Neural cell (in vitro differentiated cells): Measurements from ENCODE around the gene PREP. TPM values are rescaled to one million over a fixed set of nuclear protein-coding genes. Genes with fewer than 3 reads are reported as not detected.

ENCODE experiments used
- H2AFZ ChIP-seq: fragments of 200-600, 300-800 bp; sonication (generic), shearing (Covaris generic); 2 replicates; pipeline ENCODE4 v1.6.0; 2014; ENCODE audit warnings: low read depth, mild to moderate bottlenecking, antibody characterized with exemption, low read length, moderate library complexity
- H3F3A ChIP-seq: fragments of 200-600 bp; shearing (Covaris generic); 2 replicates; pipeline ENCODE4 v1.6.1; 2016; ENCODE audit warnings: mild to moderate bottlenecking, moderate library complexity, mixed read lengths, antibody characterized with exemption, low read length; ENCODE audit not compliant: insufficient read depth, poor library complexity, severe bottlenecking
- H3K27ac ChIP-seq: fragments of 200-600, 300-800 bp; sonication (generic), shearing (Covaris generic); 2 replicates; pipeline ENCODE4 v1.5.1; 2014; ENCODE audit warnings: mild to moderate bottlenecking, low read length, moderate library complexity
- H3K27me3 ChIP-seq: fragments of 300-800, 200-600 bp; sonication (generic), shearing (Covaris generic); 2 replicates; pipeline ENCODE4 v1.6.0; 2014; ENCODE audit warnings: mild to moderate bottlenecking, low read depth, low read length, moderate library complexity; ENCODE audit not compliant: insufficient read depth
- H3K36me3 ChIP-seq: fragments of 300-800, 200-600 bp; sonication (generic), shearing (Covaris generic); 2 replicates; pipeline ENCODE4 v1.5.1; 2014; ENCODE audit warnings: mild to moderate bottlenecking, antibody characterized with exemption, low read length, moderate library complexity; ENCODE audit not compliant: insufficient read depth
- H3K4me2 ChIP-seq: fragments of 300-800, 200-600 bp; sonication (generic), shearing (Covaris generic); 2 replicates; pipeline ENCODE4 v1.6.0; 2014; ENCODE audit warnings: mild to moderate bottlenecking, low read length
- H3K4me3 ChIP-seq: fragments of 300-800, 200-600 bp; sonication (generic), shearing (Covaris generic); 2 replicates; pipeline ENCODE4 v1.5.1; 2014; ENCODE audit warnings: mild to moderate bottlenecking, low read length, moderate library complexity
- H3K79me2 ChIP-seq: fragments of 200-600 bp; shearing (Covaris generic); replicated peaks from 2 replicates; pipeline ENCODE4 v1.6.0; 2014; ENCODE audit warnings: mild to moderate bottlenecking, low read length, moderate library complexity; ENCODE audit not compliant: insufficient read depth
- H3K9ac ChIP-seq: fragments of 300-800, 200-600 bp; sonication (generic), shearing (Covaris generic); 2 replicates; pipeline ENCODE4 v1.6.1; 2016; ENCODE audit warnings: mild to moderate bottlenecking, low read length, mixed read lengths
- H3K9me2 ChIP-seq: fragments of 200-600 bp; shearing (Covaris generic); 2 replicates; pipeline ENCODE4 v1.6.1; 2016; ENCODE audit warnings: mild to moderate bottlenecking, low read length, mixed read lengths; ENCODE audit not compliant: insufficient read depth
- H3K9me3 ChIP-seq: fragments of 200-600, 300-800 bp; sonication (generic), shearing (Covaris generic); 2 replicates; pipeline ENCODE4 v1.6.1; 2016; ENCODE audit warnings: mild to moderate bottlenecking, mixed run types, low read length, moderate library complexity, mixed read lengths
- H4K20me1 ChIP-seq: fragments of 200-600 bp; shearing (Covaris generic); 2 replicates; pipeline ENCODE4 v1.6.1; 2016; ENCODE audit warnings: mild to moderate bottlenecking, mixed run types; ENCODE audit not compliant: insufficient read depth
- EP300 ChIP-seq: fragments of 450-650 bp; conservative IDR thresholded peaks from 2 replicates; pipeline ENCODE4 v1.6.1; 2014; ENCODE audit warnings: antibody characterized with exemption, mild to moderate bottlenecking, moderate library complexity; ENCODE audit not compliant: poor library complexity, severe bottlenecking
- EZH2 ChIP-seq: fragments of 200-600, 300-800 bp; shearing (Covaris generic), sonication (generic); IDR thresholded peaks from 2 replicates; pipeline ENCODE4 v1.6.1; 2014; ENCODE audit warnings: antibody characterized with exemption, low read length, borderline replicate concordance, mild to moderate bottlenecking; ENCODE audit not compliant: insufficient read depth, poor library complexity, severe bottlenecking
- MXI1 ChIP-seq: fragments of 450-650 bp; conservative IDR thresholded peaks from 2 replicates; pipeline ENCODE4 v1.6.1; 2014; ENCODE audit warnings: antibody characterized with exemption, mild to moderate bottlenecking; ENCODE audit not compliant: poor library complexity, severe bottlenecking
- POLR2AphosphoS5 ChIP-seq: IDR thresholded peaks from 2 replicates; pipeline ENCODE4 v1.6.1; 2012
- RAD21 ChIP-seq: fragments of 450-650 bp; conservative IDR thresholded peaks from 2 replicates; pipeline ENCODE4 v1.6.1; 2014; ENCODE audit warnings: antibody characterized with exemption, mild to moderate bottlenecking, moderate library complexity
- SMC3 ChIP-seq: fragments of 450-650 bp; conservative IDR thresholded peaks from 2 replicates; pipeline ENCODE4 v1.6.1; 2014; ENCODE audit warnings: antibody characterized with exemption, mild to moderate bottlenecking, moderate library complexity; ENCODE audit not compliant: poor library complexity
- TAF1 ChIP-seq: IDR thresholded peaks from 2 replicates; pipeline ENCODE4 v1.6.1; 2012; ENCODE audit warnings: low read depth
- polyA plus RNA-seq: library from polyadenylated mRNA; depleted of rRNA; stranded (reverse); fragments of >200 nt; gene quantifications from 2 replicates; pipeline ENCODE4 v1.2.3, GENCODE V29; 2014
- TF ChIP-seq, protein P1 (sequence below): IDR thresholded peaks from 2 replicates; pipeline ENCODE4 v1.6.1; 2012; ENCODE audit warnings: borderline replicate concordance
- TF ChIP-seq, protein P2 (sequence below): fragments of 450-650 bp; IDR thresholded peaks from 2 replicates; pipeline ENCODE4 v1.5.1; 2014; ENCODE audit warnings: antibody characterized with exemption, mild to moderate bottlenecking, moderate library complexity; ENCODE audit not compliant: poor library complexity, severe bottlenecking

Gene PREP
- polyA plus RNA-seq, 1 donor from 2014 or later: 24.5 TPM

- TF ChIP-seq POLR2AphosphoS5 (no peak), RAD21 (no peak), MXI1 (no peak), EP300 (no peak), EZH2 (no peak), TAF1 (no peak), SMC3 (no peak)
- TF ChIP-seq, protein P1, sequence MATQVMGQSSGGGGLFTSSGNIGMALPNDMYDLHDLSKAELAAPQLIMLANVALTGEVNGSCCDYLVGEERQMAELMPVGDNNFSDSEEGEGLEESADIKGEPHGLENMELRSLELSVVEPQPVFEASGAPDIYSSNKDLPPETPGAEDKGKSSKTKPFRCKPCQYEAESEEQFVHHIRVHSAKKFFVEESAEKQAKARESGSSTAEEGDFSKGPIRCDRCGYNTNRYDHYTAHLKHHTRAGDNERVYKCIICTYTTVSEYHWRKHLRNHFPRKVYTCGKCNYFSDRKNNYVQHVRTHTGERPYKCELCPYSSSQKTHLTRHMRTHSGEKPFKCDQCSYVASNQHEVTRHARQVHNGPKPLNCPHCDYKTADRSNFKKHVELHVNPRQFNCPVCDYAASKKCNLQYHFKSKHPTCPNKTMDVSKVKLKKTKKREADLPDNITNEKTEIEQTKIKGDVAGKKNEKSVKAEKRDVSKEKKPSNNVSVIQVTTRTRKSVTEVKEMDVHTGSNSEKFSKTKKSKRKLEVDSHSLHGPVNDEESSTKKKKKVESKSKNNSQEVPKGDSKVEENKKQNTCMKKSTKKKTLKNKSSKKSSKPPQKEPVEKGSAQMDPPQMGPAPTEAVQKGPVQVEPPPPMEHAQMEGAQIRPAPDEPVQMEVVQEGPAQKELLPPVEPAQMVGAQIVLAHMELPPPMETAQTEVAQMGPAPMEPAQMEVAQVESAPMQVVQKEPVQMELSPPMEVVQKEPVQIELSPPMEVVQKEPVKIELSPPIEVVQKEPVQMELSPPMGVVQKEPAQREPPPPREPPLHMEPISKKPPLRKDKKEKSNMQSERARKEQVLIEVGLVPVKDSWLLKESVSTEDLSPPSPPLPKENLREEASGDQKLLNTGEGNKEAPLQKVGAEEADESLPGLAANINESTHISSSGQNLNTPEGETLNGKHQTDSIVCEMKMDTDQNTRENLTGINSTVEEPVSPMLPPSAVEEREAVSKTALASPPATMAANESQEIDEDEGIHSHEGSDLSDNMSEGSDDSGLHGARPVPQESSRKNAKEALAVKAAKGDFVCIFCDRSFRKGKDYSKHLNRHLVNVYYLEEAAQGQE: no peak
- TF ChIP-seq, protein P2, sequence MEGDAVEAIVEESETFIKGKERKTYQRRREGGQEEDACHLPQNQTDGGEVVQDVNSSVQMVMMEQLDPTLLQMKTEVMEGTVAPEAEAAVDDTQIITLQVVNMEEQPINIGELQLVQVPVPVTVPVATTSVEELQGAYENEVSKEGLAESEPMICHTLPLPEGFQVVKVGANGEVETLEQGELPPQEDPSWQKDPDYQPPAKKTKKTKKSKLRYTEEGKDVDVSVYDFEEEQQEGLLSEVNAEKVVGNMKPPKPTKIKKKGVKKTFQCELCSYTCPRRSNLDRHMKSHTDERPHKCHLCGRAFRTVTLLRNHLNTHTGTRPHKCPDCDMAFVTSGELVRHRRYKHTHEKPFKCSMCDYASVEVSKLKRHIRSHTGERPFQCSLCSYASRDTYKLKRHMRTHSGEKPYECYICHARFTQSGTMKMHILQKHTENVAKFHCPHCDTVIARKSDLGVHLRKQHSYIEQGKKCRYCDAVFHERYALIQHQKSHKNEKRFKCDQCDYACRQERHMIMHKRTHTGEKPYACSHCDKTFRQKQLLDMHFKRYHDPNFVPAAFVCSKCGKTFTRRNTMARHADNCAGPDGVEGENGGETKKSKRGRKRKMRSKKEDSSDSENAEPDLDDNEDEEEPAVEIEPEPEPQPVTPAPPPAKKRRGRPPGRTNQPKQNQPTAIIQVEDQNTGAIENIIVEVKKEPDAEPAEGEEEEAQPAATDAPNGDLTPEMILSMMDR: no peak
- no peaks in the 10 kb centered on the region for H3K9me2 ChIP-seq
- H3K4me3 ChIP-seq: no peak overlapping the region
- H3K36me3 ChIP-seq: peaks cover 5% of the 10 kb centered on the region
- no peak overlapping the region for H3K9ac ChIP-seq
- H3F3A ChIP-seq: no peaks in the 10 kb centered on the region
- no peaks in the 10 kb centered on the region for H3K79me2 ChIP-seq
- H2AFZ ChIP-seq: no peak overlapping the region
- H3K27ac ChIP-seq: no peak overlapping the region
- no peak overlapping the region for H3K4me2 ChIP-seq
- H3K27me3 ChIP-seq: no peaks in the 10 kb centered on the region
- H3K9me3 ChIP-seq: peaks cover 7% of the 10 kb centered on the region
- H4K20me1 ChIP-seq: no peaks in the 10 kb centered on the region
These were observed 110.1 kb downstream of the PREP start for GRCh38 chr6:105292689-105293339.

DNA sequence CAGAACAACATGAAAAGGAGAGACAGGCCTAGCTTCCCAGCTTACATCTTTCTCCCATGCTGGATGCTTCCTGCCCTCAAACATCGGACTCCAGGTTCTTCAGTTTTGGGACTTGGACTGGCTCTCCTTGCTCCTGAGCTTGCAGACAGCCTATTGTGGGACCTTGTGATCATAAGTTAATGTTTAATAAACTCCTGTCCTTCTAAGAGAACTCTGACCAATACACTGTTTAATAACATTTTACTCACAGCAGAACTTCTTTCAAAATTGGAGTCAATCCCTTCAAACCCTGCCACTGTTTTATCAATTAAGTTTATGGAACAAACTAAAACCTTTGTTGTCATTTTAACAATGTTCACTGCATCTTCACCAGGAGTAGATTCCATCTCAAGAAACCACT lies 111.4 kb downstream of the PREP start:
- Histone ChIP-seq H3K4me3 (no peak overlapping the region), H3K9me3 (peaks cover 7% of the 10 kb centered on the region), H3K27ac (no peak overlapping the region), H2AFZ (no peak overlapping the region), H3K79me2 (no peaks in the 10 kb centered on the region), H3K27me3 (no peaks in the 10 kb centered on the region), H4K20me1 (no peaks in the 10 kb centered on the region), H3K36me3 (peaks cover 8% of the 10 kb centered on the region), H3K9me2 (no peaks in the 10 kb centered on the region), H3K9ac (no peak overlapping the region), H3F3A (no peaks in the 10 kb centered on the region), H3K4me2 (no peak overlapping the region)
- TF ChIP-seq, protein P2: no peak
- TF ChIP-seq RAD21 (no peak), MXI1 (no peak), POLR2AphosphoS5 (no peak), EP300 (no peak), SMC3 (no peak), EZH2 (no peak), TAF1 (no peak)
- TF ChIP-seq, protein P1: no peak
